IMR-90 (cell line): ENCODE data around the gene FA2H.

Experiments
- CEBPB ChIP-seq: IDR thresholded peaks from 2 replicates; pipeline ENCODE4 v1.6.1; 2012; ENCODE audit warnings: low read depth, low read length, improper control_type of control experiment
- FOS ChIP-seq: fragments of 150-350 bp; IDR thresholded peaks from 2 replicates; pipeline ENCODE4 v1.6.1; 2016; ENCODE audit warnings: low read depth, low read length
- MAZ ChIP-seq: IDR thresholded peaks from 2 replicates; pipeline ENCODE4 v1.6.1; 2012; ENCODE audit warnings: low read depth, mild to moderate bottlenecking, low read length, improper control_type of control experiment, moderate library complexity, borderline replicate concordance
- POLR2A ChIP-seq: IDR thresholded peaks from 2 replicates; pipeline ENCODE4 v1.6.1; 2012; ENCODE audit warnings: mild to moderate bottlenecking, low read depth, low read length
- RCOR1 ChIP-seq: IDR thresholded peaks from 2 replicates; pipeline ENCODE4 v1.6.1; 2012; ENCODE audit warnings: mild to moderate bottlenecking, low read length, improper control_type of control experiment; ENCODE audit not compliant: insufficient replicate concordance
- TF ChIP-seq, protein P1 (sequence below): conservative IDR thresholded peaks from 2 replicates; pipeline ENCODE4 v1.5.1; 2012; ENCODE audit warnings: mild to moderate bottlenecking, low read depth, low read length, improper control_type of control experiment
- TF ChIP-seq, protein P2 (sequence below): fragments of 150-350 bp; IDR thresholded peaks from 2 replicates; pipeline ENCODE4 v1.6.1; 2016; ENCODE audit warnings: low read depth, mild to moderate bottlenecking, low read length, moderate library complexity, borderline replicate concordance

DNA sequence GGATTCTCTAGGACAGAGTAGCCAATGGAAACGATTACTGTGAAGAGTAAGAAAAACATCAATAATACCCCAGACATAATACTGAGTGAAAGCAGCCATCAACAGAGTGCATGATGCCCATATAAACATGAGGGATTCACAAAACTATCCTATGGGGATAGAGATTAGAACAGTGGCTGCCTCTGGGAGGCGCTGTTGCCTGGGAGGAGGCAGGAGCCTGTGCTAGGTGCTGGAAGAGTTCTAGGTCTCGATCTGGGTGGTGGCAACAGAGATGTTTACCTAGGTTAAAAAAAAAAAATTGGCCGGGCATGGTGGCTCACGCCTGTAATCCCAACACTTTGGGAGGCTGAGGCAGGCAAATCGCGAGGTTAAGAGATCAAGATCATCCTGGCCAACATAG is 7.9 kb downstream of the FA2H start:
- TF ChIP-seq, protein P1, sequence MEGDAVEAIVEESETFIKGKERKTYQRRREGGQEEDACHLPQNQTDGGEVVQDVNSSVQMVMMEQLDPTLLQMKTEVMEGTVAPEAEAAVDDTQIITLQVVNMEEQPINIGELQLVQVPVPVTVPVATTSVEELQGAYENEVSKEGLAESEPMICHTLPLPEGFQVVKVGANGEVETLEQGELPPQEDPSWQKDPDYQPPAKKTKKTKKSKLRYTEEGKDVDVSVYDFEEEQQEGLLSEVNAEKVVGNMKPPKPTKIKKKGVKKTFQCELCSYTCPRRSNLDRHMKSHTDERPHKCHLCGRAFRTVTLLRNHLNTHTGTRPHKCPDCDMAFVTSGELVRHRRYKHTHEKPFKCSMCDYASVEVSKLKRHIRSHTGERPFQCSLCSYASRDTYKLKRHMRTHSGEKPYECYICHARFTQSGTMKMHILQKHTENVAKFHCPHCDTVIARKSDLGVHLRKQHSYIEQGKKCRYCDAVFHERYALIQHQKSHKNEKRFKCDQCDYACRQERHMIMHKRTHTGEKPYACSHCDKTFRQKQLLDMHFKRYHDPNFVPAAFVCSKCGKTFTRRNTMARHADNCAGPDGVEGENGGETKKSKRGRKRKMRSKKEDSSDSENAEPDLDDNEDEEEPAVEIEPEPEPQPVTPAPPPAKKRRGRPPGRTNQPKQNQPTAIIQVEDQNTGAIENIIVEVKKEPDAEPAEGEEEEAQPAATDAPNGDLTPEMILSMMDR: no peak
- TF ChIP-seq RCOR1: no peak
- no peak for TF ChIP-seq FOS
- no peak for TF ChIP-seq POLR2A
- no peak for TF ChIP-seq CEBPB
- no peak for TF ChIP-seq MAZ
- TF ChIP-seq, protein P2, sequence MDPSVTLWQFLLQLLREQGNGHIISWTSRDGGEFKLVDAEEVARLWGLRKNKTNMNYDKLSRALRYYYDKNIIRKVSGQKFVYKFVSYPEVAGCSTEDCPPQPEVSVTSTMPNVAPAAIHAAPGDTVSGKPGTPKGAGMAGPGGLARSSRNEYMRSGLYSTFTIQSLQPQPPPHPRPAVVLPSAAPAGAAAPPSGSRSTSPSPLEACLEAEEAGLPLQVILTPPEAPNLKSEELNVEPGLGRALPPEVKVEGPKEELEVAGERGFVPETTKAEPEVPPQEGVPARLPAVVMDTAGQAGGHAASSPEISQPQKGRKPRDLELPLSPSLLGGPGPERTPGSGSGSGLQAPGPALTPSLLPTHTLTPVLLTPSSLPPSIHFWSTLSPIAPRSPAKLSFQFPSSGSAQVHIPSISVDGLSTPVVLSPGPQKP: no peak
